Left ventricle myocardium superior (tissue), 1 donor: Measurements from ENCODE around the gene TYMS. TPM values are rescaled to one million over a fixed set of nuclear protein-coding genes. Genes with fewer than 3 reads are reported as not detected.

Source experiments
- ATAC-seq: fragments of 200-7000 bp; cut with Tn5 transposase; one replicate; pipeline ENCODE4 v1.9.1; 2020; ENCODE audit warnings: mild to moderate bottlenecking, moderate library complexity
- DNase-seq: peaks from one replicate; pipeline ENCODE4 v3.0.0-alpha.2; 2020
- intact Hi-C: fragments of 100-400 bp; cut with micrococcal nuclease; formaldehyde crosslinking; loops from one replicate; pipeline ENCODE4 v1.11.0; 2022
- total RNA-seq: library from RNA; stranded (reverse); fragmentation: NEBNext Ultra II Directional; extraction: Animal tissue kit (Norgen Biotek cat#: 25700); gene quantifications from one replicate; pipeline ENCODE4 v1.2.1, GENCODE V29; 2021
- donor health status: DM: no; HTN: yes; CAD: no; lungs with severe emphysema.

TYMS gene
- total RNA-seq, 1 donor from 2014 or later: 3.8 TPM

DNA sequence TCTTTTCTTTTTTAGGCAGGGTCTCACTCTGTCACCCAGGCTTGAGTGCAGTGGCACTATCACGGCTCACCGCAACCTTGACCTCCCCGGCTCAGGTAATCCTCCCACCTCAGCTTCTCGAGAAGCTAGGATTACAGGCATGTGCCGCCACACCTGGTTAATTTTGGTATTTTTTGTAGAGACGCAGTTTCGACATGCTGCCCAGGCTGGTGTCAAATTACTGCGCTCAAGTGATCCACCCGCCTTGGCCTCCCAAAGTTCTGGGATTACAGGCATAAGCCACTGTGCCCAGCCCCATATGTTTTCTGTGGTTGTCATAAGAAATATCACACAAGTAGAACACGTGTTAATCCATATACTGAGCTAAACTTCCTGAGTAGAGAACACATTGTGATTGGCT, 40.3 kb downstream of the TYMS start:
- intact Hi-C loops: no loop called here
- no peak for ATAC-seq
- DNase-seq: no peak

DNA sequence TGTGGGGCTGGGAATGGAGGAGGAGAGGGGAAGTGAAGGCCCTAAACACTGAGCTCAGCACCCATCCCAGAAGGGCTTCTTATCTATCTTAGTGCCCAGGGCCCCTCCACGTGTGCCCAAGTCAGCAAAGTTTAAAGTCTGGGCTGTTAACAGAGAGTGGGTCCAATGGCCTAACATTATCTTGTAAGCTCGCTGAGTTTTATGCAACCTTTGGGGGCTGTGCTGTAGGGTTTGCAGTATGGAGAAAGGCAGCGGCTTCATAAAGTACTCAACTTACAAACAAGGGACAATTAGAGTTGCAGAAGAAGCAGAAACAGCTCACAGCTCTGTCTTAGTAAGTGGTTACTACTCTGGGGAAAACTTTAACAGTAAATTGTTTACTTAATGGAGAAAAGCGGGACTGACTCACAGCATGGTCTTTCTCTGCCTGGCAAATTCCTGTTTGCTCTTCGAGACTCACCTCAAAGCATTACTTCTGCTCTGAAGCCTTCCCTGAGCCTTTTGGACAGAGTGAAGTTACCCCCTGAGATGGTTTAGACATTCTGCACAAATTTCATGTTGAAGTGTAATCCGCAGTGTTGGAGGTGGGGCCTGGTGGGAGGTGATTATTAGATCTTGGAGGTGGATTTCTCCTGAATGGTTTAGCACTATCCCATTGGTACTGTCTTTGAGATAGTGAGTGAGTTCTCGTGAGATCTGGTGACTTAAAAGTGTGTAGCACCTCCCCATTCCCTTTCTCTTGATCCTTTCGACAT, 45.9 kb downstream of the TYMS start:
- intact Hi-C loops: no loop called here
- no peak for ATAC-seq
- no peak for DNase-seq

DNA sequence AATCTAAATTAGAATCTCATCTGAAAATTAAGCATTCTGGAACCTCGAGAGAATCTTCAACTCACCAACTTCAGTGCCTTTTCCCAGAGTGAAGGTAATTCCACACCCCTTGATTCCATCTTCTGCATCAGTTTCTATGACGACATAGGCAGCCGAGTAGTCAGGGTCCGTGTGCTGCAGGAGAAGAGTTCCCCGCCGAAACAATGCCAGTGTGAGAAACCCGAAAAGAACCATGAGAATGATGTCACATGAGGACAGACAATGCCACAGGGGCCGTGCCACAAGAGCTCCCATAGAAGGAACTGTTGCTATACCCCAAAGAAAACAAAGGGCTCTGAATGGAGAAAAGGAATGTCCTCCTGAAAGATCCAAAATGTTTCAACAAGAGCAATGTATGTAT, 49.0 kb downstream of the TYMS start:
- intact Hi-C loops: no loop called here
- DNase-seq: no peak
- ATAC-seq: no peak

DNA sequence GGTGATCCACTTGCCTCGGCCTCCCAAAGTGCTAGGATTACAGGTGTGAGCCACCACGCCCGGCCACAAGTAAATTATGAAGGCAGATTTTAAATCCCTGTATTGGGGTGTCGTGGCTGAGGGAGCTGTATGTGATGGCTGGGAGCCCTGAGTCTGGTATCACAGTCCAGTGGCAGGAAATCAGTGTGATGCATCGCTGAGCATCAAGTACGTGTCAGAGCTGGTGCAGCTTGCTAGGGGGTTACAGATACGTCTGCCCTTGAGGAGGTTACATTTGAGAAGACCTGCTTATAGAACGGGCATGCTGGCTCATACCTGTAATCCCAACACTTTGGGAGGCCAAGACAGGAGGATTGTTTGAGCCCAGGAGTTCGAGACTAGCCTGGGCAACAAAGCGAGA, 50.6 kb downstream of the TYMS start:
- DNase-seq: no peak
- intact Hi-C loops: no loop called here
- ATAC-seq: no peak

DNA sequence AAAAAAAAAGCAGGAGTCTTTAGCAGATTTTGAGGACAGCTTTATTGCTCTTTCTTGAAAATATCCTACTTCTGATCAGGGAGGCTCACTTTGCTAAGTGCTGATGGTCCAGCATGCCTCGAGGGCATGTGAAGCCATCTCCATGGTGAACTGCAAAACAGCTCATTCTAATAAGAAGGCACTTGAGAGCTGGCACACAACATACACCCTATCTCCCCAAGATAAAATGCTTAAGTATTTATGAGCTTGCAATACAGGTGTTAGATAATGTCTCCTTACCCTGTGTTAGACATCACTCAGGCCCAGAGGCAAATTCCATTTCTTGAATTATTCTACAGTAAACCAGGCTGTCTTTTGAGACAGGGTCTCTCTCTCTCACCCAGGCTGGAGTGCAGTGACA, 52.3 kb downstream of the TYMS start:
- peak; percentile 24 for ATAC-seq
- DNase-seq: no peak
- intact Hi-C loops: no loop called here

DNA sequence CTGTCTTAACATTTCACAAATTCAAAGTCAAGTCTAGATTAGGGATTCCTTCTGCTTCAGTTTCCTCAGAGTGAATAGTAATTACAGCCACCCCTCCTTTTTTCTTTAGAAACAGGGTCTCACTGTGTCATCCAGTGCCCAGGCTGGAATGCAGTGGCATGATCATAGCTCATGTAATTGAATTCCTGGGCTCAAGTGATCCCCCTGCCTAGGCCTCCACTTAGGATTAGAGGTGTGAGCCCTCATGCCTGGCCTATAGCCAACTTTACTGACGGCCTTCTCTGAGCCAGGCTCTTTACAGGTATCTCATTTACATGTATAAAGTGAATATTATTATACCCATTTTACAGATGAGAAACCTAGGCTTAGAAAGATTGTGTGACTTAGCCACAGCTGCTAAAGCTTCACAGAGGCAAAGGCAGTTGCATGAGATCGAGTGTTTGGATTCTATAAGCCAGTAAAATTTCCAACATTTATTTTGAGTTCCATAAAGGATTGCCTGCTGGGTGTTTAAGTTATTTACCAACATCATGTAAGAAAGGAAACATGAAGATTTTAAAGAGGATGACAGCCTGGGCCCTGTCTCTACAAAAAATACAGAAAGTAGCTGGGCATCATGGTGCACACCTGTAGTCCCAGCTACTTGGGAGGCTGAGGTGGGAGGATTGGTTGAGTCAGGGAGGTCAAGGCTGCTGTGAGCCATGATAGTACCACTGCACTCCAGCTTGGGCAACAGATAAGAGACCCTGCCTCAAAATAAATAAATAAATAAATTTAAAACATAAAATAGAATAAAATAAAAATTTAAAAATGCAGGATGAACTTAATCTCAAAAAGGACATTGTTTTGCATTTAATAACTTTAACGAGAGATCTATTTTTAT, 53.2 kb downstream of the TYMS start:
- ATAC-seq (no peak), DNase-seq (no peak)
- intact Hi-C loops: no loop called here

DNA sequence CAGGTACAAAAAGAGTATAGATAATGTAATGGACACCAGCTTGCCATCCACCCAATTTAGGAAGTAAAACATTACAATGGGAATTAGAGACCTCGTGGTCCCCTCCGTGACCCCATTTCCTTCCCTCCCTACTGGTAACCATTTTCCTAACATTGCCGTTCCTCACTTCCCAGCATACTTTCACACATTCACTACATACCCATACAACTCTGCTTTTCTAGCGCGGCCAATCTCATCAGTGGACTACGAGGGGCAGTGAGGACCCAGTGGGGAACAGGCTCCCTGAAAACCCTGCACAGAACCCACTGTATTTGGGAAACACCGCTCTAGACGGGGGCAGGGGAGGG, 53.8 kb downstream of the TYMS start:
- peak; percentile 7 for ATAC-seq
- intact Hi-C loops: no loop called here
- DNase-seq: no peak

DNA sequence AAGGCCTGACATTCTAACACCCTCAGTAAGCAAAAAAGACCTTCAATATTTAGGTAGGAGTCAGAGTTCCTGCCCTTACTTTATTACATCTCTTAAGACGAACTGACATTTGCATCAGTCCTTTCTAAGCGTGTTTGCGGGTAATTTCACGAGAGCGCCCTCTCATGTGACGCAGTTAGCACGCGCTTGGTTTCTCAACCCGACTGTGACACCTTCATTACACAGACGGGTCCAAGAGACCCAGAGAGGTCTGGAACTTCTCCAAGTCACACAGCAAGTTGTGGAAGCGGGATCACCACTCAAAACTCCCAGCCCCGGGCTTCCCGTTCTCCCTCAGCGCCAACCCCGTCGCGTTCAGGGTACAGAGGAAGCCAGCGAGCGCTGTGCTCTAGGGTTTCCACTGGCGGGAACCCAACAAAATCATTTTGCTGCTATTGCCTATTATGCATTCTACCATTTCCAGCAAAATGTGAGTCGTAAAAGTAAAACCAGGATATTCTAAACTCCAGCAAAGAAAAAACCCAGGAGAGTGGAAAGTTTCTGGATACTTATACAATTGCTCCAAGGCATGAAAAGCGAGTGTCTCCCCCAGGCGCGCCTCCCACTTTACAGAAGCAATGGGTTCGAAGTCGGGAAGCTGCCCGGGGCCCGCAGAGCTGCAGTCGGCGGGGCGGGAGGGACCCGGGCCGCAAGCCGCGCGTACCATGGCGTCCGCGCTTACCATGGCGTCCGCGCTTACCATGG, 54.4 kb downstream of the TYMS start:
- ATAC-seq: peak; percentile 66
- intact Hi-C loops: no loop called here
- DNase-seq: peak; percentile 64

DNA sequence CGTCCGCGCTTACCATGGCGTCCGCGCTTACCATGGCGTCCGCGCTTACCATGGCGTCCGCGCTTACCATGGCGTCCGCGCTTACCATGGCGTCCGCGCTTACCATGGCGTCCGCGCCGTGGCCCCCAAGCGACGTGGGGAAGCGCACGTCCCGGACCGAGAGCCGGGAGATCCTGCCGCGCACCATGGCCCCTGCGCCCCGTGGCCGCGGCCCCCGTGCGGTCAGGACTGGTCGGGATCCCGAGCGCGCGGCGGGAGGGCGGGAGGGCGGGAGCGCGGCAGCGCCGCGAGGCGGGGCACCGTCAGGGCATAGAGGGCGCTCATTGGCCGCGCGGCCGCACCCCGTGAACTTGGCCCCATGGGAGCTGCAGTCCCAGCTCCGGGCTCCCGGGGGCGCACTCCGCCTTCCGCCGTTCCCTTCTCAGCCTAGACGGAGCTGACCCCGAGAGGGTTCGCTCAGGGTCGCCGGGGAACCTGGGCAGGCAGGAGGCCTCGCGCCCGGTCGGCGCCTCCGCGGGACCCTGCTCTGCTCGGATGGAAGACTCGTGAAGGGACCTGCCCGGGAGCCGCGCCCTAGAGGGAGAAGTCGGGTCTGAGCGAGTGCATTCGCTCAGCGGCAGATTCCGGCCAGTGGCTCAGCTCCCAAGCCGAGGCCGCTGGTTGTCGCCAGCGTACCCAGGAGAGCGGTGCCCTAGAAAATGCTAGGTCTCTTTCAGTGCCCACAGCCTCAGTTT, 55.1 kb downstream of the TYMS start, which contains the start of gene ENOSF1:
ENOSF1 (minus strand) TSS at position 230 of the 734 bp plus-strand sequence; CDS start at position 187, 43 bp downstream.
- peak; percentile 92 for ATAC-seq
- intact Hi-C loops: no loop called here
- peak; percentile 90 for DNase-seq

DNA sequence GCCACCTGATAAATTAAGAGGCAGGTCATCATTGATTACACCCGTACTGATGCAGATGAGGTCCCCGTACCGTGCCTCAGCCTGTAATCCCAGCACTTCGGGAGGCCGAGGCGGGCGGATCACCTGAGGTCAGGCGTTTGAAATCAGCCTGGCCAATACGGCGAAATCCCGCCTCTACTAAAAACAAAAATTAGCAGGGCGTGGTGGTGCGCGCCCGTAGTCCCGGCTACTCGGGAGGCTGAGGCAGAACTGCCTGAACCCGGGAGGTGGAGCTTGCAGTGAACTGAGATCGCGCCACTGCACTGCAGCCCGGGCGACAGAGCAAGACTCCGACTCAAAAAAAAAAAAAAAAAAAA, 55.7 kb downstream of the TYMS start:
- intact Hi-C loops: no loop called here
- DNase-seq (no peak), ATAC-seq (no peak)

DNA sequence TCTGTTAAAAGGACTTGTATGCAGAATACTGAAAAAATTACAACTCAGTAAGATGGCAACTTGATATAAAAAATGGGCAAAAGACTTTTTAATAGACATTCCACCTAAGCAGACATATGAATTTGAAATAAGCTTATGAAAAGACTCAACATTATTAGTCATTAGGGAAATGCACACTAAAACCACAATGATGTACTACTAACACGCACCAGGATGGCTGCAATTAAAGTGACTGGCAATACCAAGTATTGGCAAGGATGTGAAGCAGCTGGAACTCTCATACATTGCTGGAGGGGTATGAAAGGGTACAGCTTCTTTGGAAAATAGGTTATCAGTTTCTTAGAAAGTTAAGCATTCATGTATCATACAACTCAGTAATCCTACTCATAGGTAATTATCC, 58.2 kb downstream of the TYMS start:
- DNase-seq: no peak
- no peak for ATAC-seq
- intact Hi-C loops: no loop called here

DNA sequence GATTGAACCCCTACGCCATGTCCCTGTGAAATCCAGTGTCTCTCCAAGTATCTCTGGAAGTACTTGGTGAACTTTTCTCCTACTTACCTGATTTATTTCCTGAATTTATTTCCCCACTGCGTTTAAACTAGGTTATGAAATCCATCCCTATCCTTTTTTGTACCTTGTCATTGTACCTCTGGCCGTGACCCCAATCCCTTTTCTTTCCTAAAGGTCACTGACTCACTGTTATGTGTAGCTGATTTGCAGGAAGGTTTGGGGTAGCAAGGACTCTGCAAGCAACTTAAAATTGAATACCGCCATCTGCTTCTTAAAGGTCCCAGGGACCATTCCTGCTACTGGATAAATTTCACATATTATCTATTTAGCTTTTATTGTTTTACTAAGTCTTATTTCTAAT, 59.5 kb downstream of the TYMS start:
- intact Hi-C loops: no loop called here
- ATAC-seq: no peak
- DNase-seq: no peak

Other genes with a start within 250 kb of the TYMS start
- 8.3 TPM for gene COLEC12, start 157.0 kb upstream of the TYMS start, total RNA-seq
- gene CETN1, start 77.3 kb upstream of the TYMS start, total RNA-seq: not detected
- gene CLUL1, start 60.7 kb upstream of the TYMS start, total RNA-seq: not detected
- 23.9 TPM for gene ENOSF1, start 55.0 kb downstream of the TYMS start, total RNA-seq
- gene YES1, start 154.6 kb downstream of the TYMS start, total RNA-seq: 23.4 TPM
- 0.17 TPM for gene ADCYAP1, start 247.2 kb downstream of the TYMS start, total RNA-seq